OCI-LY1 (cell line): Measurements from ENCODE around the gene MAPT.

Experiments
- H2AFZ ChIP-seq: fragments of 200-600 bp; sonication (generic), shearing (Covaris generic); 2 replicates; pipeline ENCODE4 v1.6.0; 2014; ENCODE audit warnings: antibody characterized with exemption, mild to moderate bottlenecking, low read length
- H3F3A ChIP-seq: fragments of 200-600 bp; sonication (generic), shearing (Covaris generic); 2 replicates; pipeline ENCODE4 v1.6.0; 2014; ENCODE audit warnings: mild to moderate bottlenecking, antibody characterized with exemption, low read length, moderate library complexity; ENCODE audit not compliant: insufficient read depth
- H3K27ac ChIP-seq: fragments of 200-600 bp; sonication (generic); 2 replicates; pipeline ENCODE4 v1.5.1; 2014; ENCODE audit warnings: low read length, mixed run types, mild to moderate bottlenecking, low read depth; ENCODE audit not compliant: poor library complexity, severe bottlenecking
- H3K27me3 ChIP-seq: fragments of 200-600 bp; sonication (generic); 2 replicates; pipeline ENCODE4 v1.6.0; 2014; ENCODE audit warnings: antibody characterized with exemption, mild to moderate bottlenecking, low read length, moderate library complexity; ENCODE audit not compliant: insufficient read depth
- H3K36me3 ChIP-seq: fragments of 200-600 bp; sonication (generic); 2 replicates; pipeline ENCODE4 v1.6.1; 2014; ENCODE audit warnings: mild to moderate bottlenecking, antibody characterized with exemption, low read length, moderate library complexity, mixed read lengths; ENCODE audit not compliant: insufficient read depth
- H3K4me1 ChIP-seq: fragments of 200-600 bp; sonication (generic); 2 replicates; pipeline ENCODE4 v1.5.1; 2014; ENCODE audit warnings: mild to moderate bottlenecking, low read length, moderate library complexity; ENCODE audit not compliant: insufficient read depth, severe bottlenecking
- H3K4me2 ChIP-seq: fragments of 200-600 bp; sonication (generic), shearing (Covaris generic); 2 replicates; pipeline ENCODE4 v1.6.1; 2014; ENCODE audit warnings: low read length
- H3K4me3 ChIP-seq: fragments of 200-600 bp; sonication (generic); 2 replicates; pipeline ENCODE4 v1.5.1; 2014; ENCODE audit warnings: low read length, low read depth, mild to moderate bottlenecking, mixed read lengths; ENCODE audit not compliant: poor library complexity, severe bottlenecking
- H3K79me2 ChIP-seq: fragments of 200-600 bp; shearing (Covaris generic); 2 replicates; pipeline ENCODE4 v1.6.1; 2016; ENCODE audit warnings: mixed run types, low read length, mixed read lengths; ENCODE audit not compliant: insufficient read depth
- H3K9ac ChIP-seq: fragments of 200-600 bp; sonication (generic), shearing (Covaris generic); 2 replicates; pipeline ENCODE4 v1.6.1; 2014; ENCODE audit warnings: mild to moderate bottlenecking, low read length, mixed read lengths
- H3K9me2 ChIP-seq: fragments of 200-600 bp; sonication (generic), shearing (Covaris generic); 2 replicates; pipeline ENCODE4 v1.6.1; 2014; ENCODE audit warnings: low read depth, mild to moderate bottlenecking, low read length, mixed read lengths
- H3K9me3 ChIP-seq: fragments of 200-600 bp; shearing (Covaris generic); 2 replicates; pipeline ENCODE4 v1.6.1; 2014; ENCODE audit warnings: low read length, mixed read lengths
- H4K20me1 ChIP-seq: fragments of 200-600 bp; sonication (generic), shearing (Covaris generic); 2 replicates; pipeline ENCODE4 v1.6.0; 2016; ENCODE audit warnings: mild to moderate bottlenecking, low read length; ENCODE audit not compliant: insufficient read depth
- CTCF ChIP-seq: fragments of 200-600 bp; sonication (generic), shearing (Covaris generic); IDR thresholded peaks from 2 replicates; pipeline ENCODE4 v1.5.1; 2017; ENCODE audit warnings: mild to moderate bottlenecking, antibody characterized with exemption, low read length, moderate library complexity, mixed read lengths
- EZH2 ChIP-seq: fragments of 200-600 bp; sonication (generic), shearing (Covaris generic); IDR thresholded peaks from 2 replicates; pipeline ENCODE4 v1.8.0; 2017; ENCODE audit warnings: borderline replicate concordance, mixed run types, mild to moderate bottlenecking, antibody characterized with exemption, low read length, moderate library complexity, mixed read lengths

Gene MAPT

DNA sequence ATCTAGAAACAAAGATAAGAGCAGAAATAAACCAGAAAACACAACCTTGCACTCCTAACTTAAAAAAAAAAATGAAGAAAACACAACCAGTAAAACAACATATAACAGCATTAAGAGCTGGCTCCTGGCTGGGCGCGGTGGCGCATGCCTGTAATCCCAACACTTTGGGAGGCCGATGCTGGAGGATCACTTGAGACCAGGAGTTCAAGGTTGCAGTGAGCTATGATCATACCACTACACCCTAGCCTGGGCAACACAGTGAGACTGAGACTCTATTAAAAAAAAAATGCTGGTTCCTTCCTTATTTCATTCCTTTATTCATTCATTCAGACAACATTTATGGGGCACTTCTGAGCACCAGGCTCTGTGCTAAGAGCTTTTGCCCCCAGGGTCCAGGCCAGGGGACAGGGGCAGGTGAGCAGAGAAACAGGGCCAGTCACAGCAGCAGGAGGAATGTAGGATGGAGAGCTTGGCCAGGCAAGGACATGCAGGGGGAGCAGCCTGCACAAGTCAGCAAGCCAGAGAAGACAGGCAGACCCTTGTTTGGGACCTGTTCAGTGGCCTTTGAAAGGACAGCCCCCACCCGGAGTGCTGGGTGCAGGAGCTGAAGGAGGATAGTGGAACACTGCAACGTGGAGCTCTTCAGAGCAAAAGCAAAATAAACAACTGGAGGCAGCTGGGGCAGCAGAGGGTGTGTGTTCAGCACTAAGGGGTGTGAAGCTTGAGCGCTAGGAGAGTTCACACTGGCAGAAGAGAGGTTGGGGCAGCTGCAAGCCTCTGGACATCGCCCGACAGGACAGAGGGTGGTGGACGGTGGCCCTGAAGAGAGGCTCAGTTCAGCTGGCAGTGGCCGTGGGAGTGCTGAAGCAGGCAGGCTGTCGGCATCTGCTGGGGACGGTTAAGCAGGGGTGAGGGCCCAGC is 107.3 kb downstream of the MAPT start:
- H3K9me3 ChIP-seq, result peaks cover 4% of the 10 kb centered on the region; the same call in 1 of the 2 replicates
- no peak overlapping the region for H3K4me3 ChIP-seq
- H3K4me1 ChIP-seq, result no peaks in the 10 kb centered on the region
- H3K36me3 ChIP-seq, result no peaks in the 10 kb centered on the region
- no peak overlapping the region for H2AFZ ChIP-seq
- H3K9ac ChIP-seq, result no peak overlapping the region
- H3K27me3 ChIP-seq, result peaks cover 5% of the 10 kb centered on the region; the same call in 1 of the 2 replicates
- H3F3A ChIP-seq, result no peaks in the 10 kb centered on the region
- H3K27ac ChIP-seq, result no peak overlapping the region
- TF ChIP-seq CTCF (no peak), EZH2 (no peak)
- H4K20me1 ChIP-seq, result no peaks in the 10 kb centered on the region
- H3K9me2 ChIP-seq, result no peaks in the 10 kb centered on the region
- H3K79me2 ChIP-seq, result no peaks in the 10 kb centered on the region
- H3K4me2 ChIP-seq, result no peak overlapping the region

DNA sequence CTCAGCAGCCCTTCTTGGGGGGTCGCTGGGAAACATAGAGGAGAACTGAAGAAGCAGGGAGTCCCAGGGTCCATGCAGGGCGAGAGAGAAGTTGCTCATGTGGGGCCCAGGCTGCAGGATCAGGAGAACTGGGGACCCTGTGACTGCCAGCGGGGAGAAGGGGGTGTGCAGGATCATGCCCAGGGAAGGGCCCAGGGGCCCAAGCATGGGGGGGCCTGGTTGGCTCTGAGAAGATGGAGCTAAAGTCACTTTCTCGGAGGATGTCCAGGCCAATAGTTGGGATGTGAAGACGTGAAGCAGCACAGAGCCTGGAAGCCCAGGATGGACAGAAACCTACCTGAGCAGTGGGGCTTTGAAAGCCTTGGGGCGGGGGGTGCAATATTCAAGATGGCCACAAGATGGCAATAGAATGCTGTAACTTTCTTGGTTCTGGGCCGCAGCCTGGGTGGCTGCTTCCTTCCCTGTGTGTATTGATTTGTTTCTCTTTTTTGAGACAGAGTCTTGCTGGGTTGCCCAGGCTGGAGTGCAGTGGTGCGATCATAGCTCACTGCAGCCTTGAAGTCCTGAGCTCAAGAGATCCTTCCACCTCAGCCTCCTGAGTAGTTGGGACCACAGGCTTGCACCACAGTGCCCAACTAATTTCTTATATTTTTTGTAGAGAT is 108.1 kb downstream of the MAPT start:
- H3K27ac ChIP-seq, result no peak overlapping the region
- no peaks in the 10 kb centered on the region; the same call in 1 of the 2 replicates for H3K27me3 ChIP-seq
- no peaks in the 10 kb centered on the region for H3K36me3 ChIP-seq
- no peaks in the 10 kb centered on the region for H3F3A ChIP-seq
- H3K79me2 ChIP-seq, result no peaks in the 10 kb centered on the region
- H4K20me1 ChIP-seq, result no peaks in the 10 kb centered on the region
- no peak overlapping the region for H3K4me2 ChIP-seq
- peaks cover 4% of the 10 kb centered on the region; the same call in 1 of the 2 replicates for H3K9me3 ChIP-seq
- H2AFZ ChIP-seq, result no peak overlapping the region
- no peak for TF ChIP-seq EZH2
- peak; percentile 84 for TF ChIP-seq CTCF
- no peaks in the 10 kb centered on the region for H3K4me1 ChIP-seq
- no peaks in the 10 kb centered on the region for H3K9me2 ChIP-seq
- H3K9ac ChIP-seq, result no peak overlapping the region
- no peak overlapping the region for H3K4me3 ChIP-seq

GRCh38 chr17:46002973-46003316 is 108.6 kb downstream of the MAPT start:
- no peaks in the 10 kb centered on the region for H3K79me2 ChIP-seq
- no peaks in the 10 kb centered on the region; the same call in 1 of the 2 replicates for H3K27me3 ChIP-seq
- H3K4me3 ChIP-seq, result no peak overlapping the region
- no peaks in the 10 kb centered on the region for H3F3A ChIP-seq
- H3K9ac ChIP-seq, result no peak overlapping the region
- no peaks in the 10 kb centered on the region for H3K9me2 ChIP-seq
- H2AFZ ChIP-seq, result no peak overlapping the region
- H3K9me3 ChIP-seq, result peaks cover 4% of the 10 kb centered on the region; the same call in 1 of the 2 replicates
- no peaks in the 10 kb centered on the region for H3K4me1 ChIP-seq
- no peaks in the 10 kb centered on the region for H3K36me3 ChIP-seq
- TF ChIP-seq CTCF (no peak), EZH2 (no peak)
- no peaks in the 10 kb centered on the region for H4K20me1 ChIP-seq
- no peak overlapping the region for H3K27ac ChIP-seq
- no peak overlapping the region for H3K4me2 ChIP-seq
